PC-9 (cell line): Measurements from ENCODE around the gene ANK2. TPM values are rescaled to one million over a fixed set of nuclear protein-coding genes. Genes with fewer than 3 reads are reported as not detected.

Experiments
- BruUV-seq: library from RNA; stranded (reverse); fragments of 400-500 nt; replicated peaks from 2 replicates; lab custom pipeline; 2021; lab: Mats Ljungman, UMichigan
- CTCF ChIA-PET: fragments of 300-600 bp; sonication (Branson Sonifier 250); formaldehyde crosslinking; loops from one replicate; lab custom pipeline; 2022; ENCODE audit warnings: antibody characterized with exemption; lab: Charles Lee
- POLR2A ChIA-PET: fragments of 300-600 bp; sonication (Branson Sonifier 250); formaldehyde crosslinking; loops from one replicate; lab custom pipeline; 2022; ENCODE audit warnings: antibody characterized with exemption; ENCODE audit not compliant: unreplicated experiment; lab: Charles Lee
- DNase-seq, 2 experiments: peaks; one replicate each; pipeline versions ENCODE4 v3.0.0 to v3.0.0-alpha.2; 2015 to 2022; ENCODE audit warnings: mixed read lengths in 1 of 2
- H2AFZ ChIP-seq: fragments of 200-600 bp; sonication (generic); 2 replicates; pipeline ENCODE4 v1.8.1; 2017; ENCODE audit warnings: antibody characterized with exemption
- H3F3A ChIP-seq: fragments of 200-600 bp; sonication (generic); 2 replicates; pipeline ENCODE4 v1.8.1; 2017; ENCODE audit warnings: antibody characterized with exemption, mild to moderate bottlenecking, low read depth; ENCODE audit not compliant: insufficient read depth
- H3K27ac ChIP-seq: fragments of 200-600 bp; sonication (generic); 2 replicates; pipeline ENCODE4 v1.6.1; 2016; ENCODE audit warnings: mixed run types
- H3K27me3 ChIP-seq: fragments of 200-600 bp; sonication (generic); 2 replicates; pipeline ENCODE4 v1.6.1; 2016; ENCODE audit warnings: low read depth, mixed run types; ENCODE audit not compliant: insufficient read depth
- H3K36me3 ChIP-seq: fragments of 200-600 bp; sonication (generic); 2 replicates; pipeline ENCODE4 v1.6.1; 2016; ENCODE audit warnings: low read depth, mixed run types
- H3K4me1 ChIP-seq: fragments of 200-600 bp; sonication (generic); replicated peaks from 2 replicates; pipeline ENCODE4 v1.6.1; 2016; ENCODE audit warnings: mixed run types; ENCODE audit not compliant: insufficient read depth
- H3K4me2 ChIP-seq: fragments of 200-600 bp; sonication (generic); 2 replicates; pipeline ENCODE4 v1.6.1; 2017; ENCODE audit warnings: mixed run types
- H3K4me3 ChIP-seq: fragments of 200-600 bp; sonication (generic); 2 replicates; pipeline ENCODE4 v1.6.1; 2016; ENCODE audit warnings: mixed run types
- H3K79me2 ChIP-seq: fragments of 200-600 bp; sonication (generic); 2 replicates; pipeline ENCODE4 v1.6.1; 2017; ENCODE audit warnings: low read depth, mixed run types
- H3K9me2 ChIP-seq: fragments of 200-600 bp; sonication (generic); 2 replicates; pipeline ENCODE4 v1.8.1; 2017; ENCODE audit warnings: mild to moderate bottlenecking; ENCODE audit not compliant: insufficient read depth
- H3K9me3 ChIP-seq: fragments of 200-600 bp; sonication (generic); 2 replicates; pipeline ENCODE4 v1.8.1; 2016; ENCODE audit warnings: low read depth; ENCODE audit not compliant: insufficient read depth
- H4K20me1 ChIP-seq: fragments of 200-600 bp; sonication (generic); 2 replicates; pipeline ENCODE4 v1.8.1; 2017; ENCODE audit not compliant: insufficient read depth
- EZH2 ChIP-seq: fragments of 200-600 bp; sonication (generic); IDR thresholded peaks from 2 replicates; pipeline ENCODE4 v1.8.0; 2017; ENCODE audit warnings: antibody characterized with exemption, low read depth
- intact Hi-C: fragments of 100-400 bp; cut with micrococcal nuclease; formaldehyde crosslinking; loops from one replicate; pipeline ENCODE4 v1.10.0; 2022; ENCODE audit not compliant: unreplicated experiment
- total RNA-seq: library from RNA; stranded (reverse); gene quantifications from 2 replicates; pipeline ENCODE4 v1.2.3, GENCODE V29; 2021
- TF ChIP-seq, protein P1 (sequence below): fragments of 200-600 bp; sonication (generic); conservative IDR thresholded peaks from 2 replicates; pipeline ENCODE4 v1.6.1; 2017; ENCODE audit warnings: mixed run types, antibody characterized with exemption, mild to moderate bottlenecking, moderate library complexity

ANK2 gene
- total RNA-seq, 1 experiment from 2014 or later, result 0.61 TPM

DNA sequence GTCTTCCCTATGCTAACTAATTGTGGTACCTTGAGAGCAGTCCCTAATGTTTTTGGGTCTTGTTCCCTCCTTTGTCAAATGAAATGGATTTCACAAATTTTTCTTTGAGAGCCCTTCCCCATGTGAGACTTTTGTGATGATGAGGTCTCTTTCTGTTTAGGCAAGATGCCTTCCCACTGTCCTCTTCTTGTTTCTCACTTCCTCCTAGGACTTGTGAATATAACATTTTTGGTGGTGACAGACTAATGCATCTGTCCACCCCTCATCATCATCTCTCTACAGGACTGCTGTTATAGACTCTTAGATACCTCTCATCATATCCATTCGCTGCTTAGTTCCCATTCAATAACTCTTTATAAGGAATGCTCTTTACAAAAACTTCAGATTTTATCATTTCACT lies 8.7 kb upstream of the ANK2 start:
- CTCF ChIA-PET, result no interaction called here
- intact Hi-C loops, result no loop called here
- H2AFZ ChIP-seq, result no peak overlapping the region
- H3F3A ChIP-seq, result no peaks in the 10 kb centered on the region
- H3K9me2 ChIP-seq, result no peaks in the 10 kb centered on the region
- POLR2A ChIA-PET, result no interaction called here
- no peak for TF ChIP-seq EZH2
- TF ChIP-seq, protein P1, sequence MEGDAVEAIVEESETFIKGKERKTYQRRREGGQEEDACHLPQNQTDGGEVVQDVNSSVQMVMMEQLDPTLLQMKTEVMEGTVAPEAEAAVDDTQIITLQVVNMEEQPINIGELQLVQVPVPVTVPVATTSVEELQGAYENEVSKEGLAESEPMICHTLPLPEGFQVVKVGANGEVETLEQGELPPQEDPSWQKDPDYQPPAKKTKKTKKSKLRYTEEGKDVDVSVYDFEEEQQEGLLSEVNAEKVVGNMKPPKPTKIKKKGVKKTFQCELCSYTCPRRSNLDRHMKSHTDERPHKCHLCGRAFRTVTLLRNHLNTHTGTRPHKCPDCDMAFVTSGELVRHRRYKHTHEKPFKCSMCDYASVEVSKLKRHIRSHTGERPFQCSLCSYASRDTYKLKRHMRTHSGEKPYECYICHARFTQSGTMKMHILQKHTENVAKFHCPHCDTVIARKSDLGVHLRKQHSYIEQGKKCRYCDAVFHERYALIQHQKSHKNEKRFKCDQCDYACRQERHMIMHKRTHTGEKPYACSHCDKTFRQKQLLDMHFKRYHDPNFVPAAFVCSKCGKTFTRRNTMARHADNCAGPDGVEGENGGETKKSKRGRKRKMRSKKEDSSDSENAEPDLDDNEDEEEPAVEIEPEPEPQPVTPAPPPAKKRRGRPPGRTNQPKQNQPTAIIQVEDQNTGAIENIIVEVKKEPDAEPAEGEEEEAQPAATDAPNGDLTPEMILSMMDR, result no peak
- H3K4me1 ChIP-seq, result no peaks in the 10 kb centered on the region
- no peaks in the 10 kb centered on the region for H3K9me3 ChIP-seq
- no peak overlapping the region for H3K27ac ChIP-seq
- no peaks in the 10 kb centered on the region for H3K27me3 ChIP-seq
- no peak for DNase-seq
- H3K4me2 ChIP-seq, result no peak overlapping the region
- no TSS peak for BruUV-seq
- H3K79me2 ChIP-seq, result no peaks in the 10 kb centered on the region
- no peak overlapping the region for H3K4me3 ChIP-seq
- H3K36me3 ChIP-seq, result no peaks in the 10 kb centered on the region
- H4K20me1 ChIP-seq, result no peaks in the 10 kb centered on the region

DNA sequence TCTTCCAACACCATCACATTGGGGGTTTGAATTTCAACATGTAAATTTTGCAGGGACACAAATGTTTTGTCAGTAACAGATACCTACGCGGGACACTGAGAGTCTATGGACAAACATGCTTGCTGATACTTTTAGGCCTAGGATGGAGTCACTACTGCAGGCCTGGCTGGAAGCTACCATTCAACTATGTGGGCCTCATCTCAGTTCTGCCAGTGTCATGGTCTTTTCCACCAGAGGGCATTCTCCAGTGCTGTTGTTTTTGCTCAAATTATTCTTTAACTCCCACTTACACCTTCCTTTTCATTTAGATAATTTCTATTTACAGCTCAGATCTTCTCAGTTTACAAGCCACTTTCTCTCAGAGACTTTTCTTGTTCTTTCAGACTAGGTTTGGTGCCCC lies 7.0 kb upstream of the ANK2 start:
- no TSS peak for BruUV-seq
- H3K9me2 ChIP-seq, result no peaks in the 10 kb centered on the region
- no peaks in the 10 kb centered on the region for H4K20me1 ChIP-seq
- CTCF ChIA-PET, result no interaction called here
- no peak for DNase-seq
- no peak overlapping the region for H2AFZ ChIP-seq
- no peaks in the 10 kb centered on the region for H3K27me3 ChIP-seq
- H3K27ac ChIP-seq, result no peak overlapping the region
- H3K4me2 ChIP-seq, result no peak overlapping the region
- no peaks in the 10 kb centered on the region for H3K4me1 ChIP-seq
- TF ChIP-seq EZH2, result no peak
- TF ChIP-seq, protein P1, result no peak
- no peak overlapping the region for H3K4me3 ChIP-seq
- POLR2A ChIA-PET, result no interaction called here
- intact Hi-C loops, result no loop called here
- H3K36me3 ChIP-seq, result no peaks in the 10 kb centered on the region
- no peaks in the 10 kb centered on the region for H3K9me3 ChIP-seq
- H3F3A ChIP-seq, result no peaks in the 10 kb centered on the region
- no peaks in the 10 kb centered on the region for H3K79me2 ChIP-seq

DNA sequence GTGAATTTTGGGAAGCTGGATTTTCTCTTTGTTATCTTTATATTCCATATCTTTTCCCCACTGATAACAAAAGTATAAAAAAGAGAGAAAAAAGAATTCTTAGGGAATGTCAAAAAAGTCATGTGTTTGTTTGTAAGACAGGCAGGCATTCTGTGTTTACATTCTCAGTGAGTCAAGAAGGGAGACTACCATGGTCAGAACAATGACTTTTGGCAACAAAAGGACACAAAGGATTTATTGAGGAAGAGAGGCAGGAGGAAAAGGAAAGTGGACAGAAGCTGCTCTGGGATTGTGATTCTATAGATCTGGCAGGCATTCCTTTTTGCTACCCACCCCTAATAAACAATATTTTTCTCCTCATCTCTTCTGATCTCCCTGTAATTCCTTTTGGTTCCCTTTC lies 5.9 kb upstream of the ANK2 start:
- H4K20me1 ChIP-seq, result no peaks in the 10 kb centered on the region
- H3K36me3 ChIP-seq, result no peaks in the 10 kb centered on the region
- no peak overlapping the region for H3K4me3 ChIP-seq
- POLR2A ChIA-PET, result no interaction called here
- no TSS peak for BruUV-seq
- H3K9me3 ChIP-seq, result no peaks in the 10 kb centered on the region
- H3K79me2 ChIP-seq, result no peaks in the 10 kb centered on the region
- no peak overlapping the region for H2AFZ ChIP-seq
- TF ChIP-seq, protein P1, result no peak
- no peak for TF ChIP-seq EZH2
- H3K4me2 ChIP-seq, result no peak overlapping the region
- no peaks in the 10 kb centered on the region for H3K9me2 ChIP-seq
- CTCF ChIA-PET, result interaction anchor here (0.7 kb wide), 1 partner anchor 504 kb away, joined by 4 read pairs; no protein-coding TSS in a partner anchor
- no peak overlapping the region for H3K27ac ChIP-seq
- H3K4me1 ChIP-seq, result no peaks in the 10 kb centered on the region
- intact Hi-C loops, result no loop called here
- no peaks in the 10 kb centered on the region for H3K27me3 ChIP-seq
- no peak for DNase-seq
- H3F3A ChIP-seq, result no peaks in the 10 kb centered on the region
